Natural killer cell (primary cell): ENCODE measurements around the gene IRF6. TPM values are rescaled to one million over a fixed set of nuclear protein-coding genes. Genes with fewer than 3 reads are reported as not detected.

Experiments used
- ATAC-seq, 3 donors: fragments of 150-1000 bp in 2 of 3; fragments of 200-7000 bp in 1 of 3; cut with Tn5 transposase; 1 replicate in 1 of 3; 2 replicates in 2 of 3; pipeline ENCODE4 v1.10.0; 2021; ENCODE audit warnings: mild to moderate bottlenecking in 2 of 3, moderate library complexity in 2 of 3
- DNase-seq, 2 donors: peaks; one replicate each; pipeline versions ENCODE4 v3.0.0 to v3.0.0-alpha.2; 2013 to 2021; ENCODE audit warnings: mixed read lengths in 1 of 2
- H3K27ac ChIP-seq: one replicate; pipeline ENCODE4 v1.5.1; 2013; ENCODE audit warnings: mild to moderate bottlenecking, low read length
- H3K27me3 ChIP-seq: one replicate; pipeline ENCODE4 v1.6.1; 2013; ENCODE audit warnings: low read length; ENCODE audit not compliant: control insufficient read depth, insufficient read depth
- H3K36me3 ChIP-seq: one replicate; pipeline ENCODE4 v1.6.1; 2013; ENCODE audit warnings: low read length; ENCODE audit not compliant: control insufficient read depth, insufficient read depth
- H3K4me1 ChIP-seq: one replicate; pipeline ENCODE4 v1.6.1; 2013; ENCODE audit warnings: low read length; ENCODE audit not compliant: control insufficient read depth, insufficient read depth
- H3K4me3 ChIP-seq: one replicate; pipeline ENCODE4 v1.5.1; 2013; ENCODE audit warnings: low read length
- H3K9me3 ChIP-seq: one replicate; pipeline ENCODE4 v1.6.1; 2013; ENCODE audit warnings: low read length; ENCODE audit not compliant: control insufficient read depth, insufficient read depth
- H3K27ac Mint-ChIP-seq, 2 donors: one replicate each; pipeline ENCODE4 v1.8.0; 2022; ENCODE audit warnings: mild to moderate bottlenecking in 2 of 2, mixed read lengths in 2 of 2, moderate library complexity in 1 of 2
- H3K27me3 Mint-ChIP-seq, 2 donors: one replicate each; pipeline ENCODE4 v1.8.0; 2022; ENCODE audit warnings: low read depth in 2 of 2, mixed read lengths in 2 of 2
- H3K36me3 Mint-ChIP-seq: one replicate; pipeline ENCODE4 v1.8.0; 2022; ENCODE audit warnings: mixed read lengths
- H3K4me1 Mint-ChIP-seq, 2 donors: one replicate each; pipeline ENCODE4 v1.8.0; 2022; ENCODE audit warnings: mixed read lengths in 2 of 2
- H3K4me3 Mint-ChIP-seq: one replicate; pipeline ENCODE4 v1.8.0; 2022; ENCODE audit warnings: mild to moderate bottlenecking, moderate library complexity, mixed read lengths
- H3K9me3 Mint-ChIP-seq, 2 donors: one replicate each; pipeline ENCODE4 v1.8.0; 2022; ENCODE audit warnings: mixed read lengths in 2 of 2
- WGBS: methylation state at CpG from one replicate; pipeline ENCODE4 v1.1.7; 2013; ENCODE audit warnings: missing lambda C conversion rate; ENCODE audit not compliant: insufficient coverage; 5-methylcytosine and 5-hydroxymethylcytosine counted together
- intact Hi-C: fragments of 100-400 bp; cut with micrococcal nuclease; formaldehyde crosslinking; loops from one replicate; pipeline ENCODE4 v1.14.2; 2022
- total RNA-seq, 4 donors: library from RNA; stranded (reverse); fragments of 120-200 nt in 1 of 4; gene quantifications; one replicate each; pipeline versions ENCODE4 v1.2.3 to v1.2.4, GENCODE V29; 2013 to 2022
- TF ChIP-seq, protein P1 (sequence below): fragments of 200-600 bp; IDR thresholded peaks from one replicate; pipeline ENCODE4 v1.8.0; 2022; ENCODE audit warnings: antibody characterized with exemption

Gene IRF6
- total RNA-seq, 3 donors from 2014 or later (not counting 1 experiment from before 2014, with no cell fraction given), result 2.5 to 11.2 (median 3.8) TPM

DNA sequence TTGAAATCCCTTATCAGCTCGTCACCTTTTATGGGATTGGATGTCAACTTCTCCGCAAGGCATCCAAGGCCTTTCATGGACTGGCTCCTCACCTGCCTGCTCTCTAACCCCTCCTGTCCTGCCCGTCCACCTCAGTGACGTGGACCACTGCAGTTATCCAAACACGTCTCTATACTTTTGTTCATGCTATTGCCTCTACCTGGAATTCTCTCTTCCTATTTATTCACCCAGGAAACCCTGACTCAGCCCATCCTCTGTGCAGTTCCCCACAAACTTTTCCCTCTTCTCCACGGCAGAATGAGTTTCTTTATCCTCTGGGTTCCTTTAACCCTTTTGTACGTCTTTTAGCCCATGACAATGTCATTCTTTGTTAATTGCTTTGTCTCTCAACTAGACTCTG is 16.8 kb upstream of the IRF6 start:
- intact Hi-C loops, result no loop called here
- TF ChIP-seq, protein P1, sequence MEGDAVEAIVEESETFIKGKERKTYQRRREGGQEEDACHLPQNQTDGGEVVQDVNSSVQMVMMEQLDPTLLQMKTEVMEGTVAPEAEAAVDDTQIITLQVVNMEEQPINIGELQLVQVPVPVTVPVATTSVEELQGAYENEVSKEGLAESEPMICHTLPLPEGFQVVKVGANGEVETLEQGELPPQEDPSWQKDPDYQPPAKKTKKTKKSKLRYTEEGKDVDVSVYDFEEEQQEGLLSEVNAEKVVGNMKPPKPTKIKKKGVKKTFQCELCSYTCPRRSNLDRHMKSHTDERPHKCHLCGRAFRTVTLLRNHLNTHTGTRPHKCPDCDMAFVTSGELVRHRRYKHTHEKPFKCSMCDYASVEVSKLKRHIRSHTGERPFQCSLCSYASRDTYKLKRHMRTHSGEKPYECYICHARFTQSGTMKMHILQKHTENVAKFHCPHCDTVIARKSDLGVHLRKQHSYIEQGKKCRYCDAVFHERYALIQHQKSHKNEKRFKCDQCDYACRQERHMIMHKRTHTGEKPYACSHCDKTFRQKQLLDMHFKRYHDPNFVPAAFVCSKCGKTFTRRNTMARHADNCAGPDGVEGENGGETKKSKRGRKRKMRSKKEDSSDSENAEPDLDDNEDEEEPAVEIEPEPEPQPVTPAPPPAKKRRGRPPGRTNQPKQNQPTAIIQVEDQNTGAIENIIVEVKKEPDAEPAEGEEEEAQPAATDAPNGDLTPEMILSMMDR, result no peak
- ATAC-seq, result no peak

DNA sequence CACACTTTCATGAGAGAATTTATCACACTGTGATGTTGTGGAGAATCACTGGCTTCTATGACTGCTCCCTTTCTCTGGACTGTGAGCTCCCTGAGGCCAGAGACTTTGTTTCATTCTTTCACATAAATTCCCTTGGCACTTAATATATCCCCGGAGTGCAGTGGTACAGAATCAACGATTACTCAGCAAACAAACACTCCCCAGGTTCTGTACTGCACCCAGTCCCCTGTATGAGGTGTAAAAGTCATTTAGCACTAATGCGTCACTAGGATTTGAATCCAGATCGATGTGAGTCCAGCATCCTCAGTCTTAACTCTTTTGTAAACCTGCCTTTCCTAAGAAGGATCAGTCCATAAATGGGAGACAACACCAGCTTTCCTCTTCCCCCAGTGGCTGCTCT is 15.0 kb upstream of the IRF6 start:
- H3K27ac Mint-ChIP-seq, result no peak overlapping the region
- H3K36me3 ChIP-seq, result no peaks in the 10 kb centered on the region
- H3K9me3 ChIP-seq, result no peaks in the 10 kb centered on the region
- DNase-seq (no peak), ATAC-seq (no peak)
- no peak overlapping the region for H3K4me3 Mint-ChIP-seq
- peaks cover 22 to 35% of the 10 kb centered on the region in 2 donors for H3K27me3 Mint-ChIP-seq
- no peaks in the 10 kb centered on the region for H3K9me3 Mint-ChIP-seq
- H3K27ac ChIP-seq, result no peak overlapping the region
- H3K27me3 ChIP-seq, result peaks cover 12% of the 10 kb centered on the region
- TF ChIP-seq, protein P1, result no peak
- peaks cover 10 to 12% of the 10 kb centered on the region in 2 donors for H3K4me1 Mint-ChIP-seq
- no peak overlapping the region for H3K4me3 ChIP-seq
- H3K36me3 Mint-ChIP-seq, result no peaks in the 10 kb centered on the region
- 73% methylated on average over 3 of the region's 4 CpGs for WGBS
- intact Hi-C loops, result no loop called here
- no peaks in the 10 kb centered on the region for H3K4me1 ChIP-seq

More for the DNA sequence above, 16.8 kb upstream of the IRF6 start:
- H3K27me3 ChIP-seq, result peaks cover 12% of the 10 kb centered on the region
- no peaks in the 10 kb centered on the region for H3K36me3 ChIP-seq
- no peak overlapping the region for H3K4me3 Mint-ChIP-seq
- H3K36me3 Mint-ChIP-seq, result no peaks in the 10 kb centered on the region
- no peak overlapping the region for H3K27ac Mint-ChIP-seq
- H3K9me3 ChIP-seq, result no peaks in the 10 kb centered on the region
- H3K27me3 Mint-ChIP-seq, result peaks cover 22 to 35% of the 10 kb centered on the region in 2 donors
- no peak overlapping the region for H3K27ac ChIP-seq
- WGBS, result 76% methylated on average over 7 of the region's 7 CpGs
- no peaks in the 10 kb centered on the region for H3K9me3 Mint-ChIP-seq
- peaks cover 7% of the 10 kb centered on the region for H3K4me1 ChIP-seq
- peaks cover 18 to 22% of the 10 kb centered on the region in 2 donors for H3K4me1 Mint-ChIP-seq
- H3K4me3 ChIP-seq, result no peak overlapping the region
- DNase-seq, result no peak

DNA sequence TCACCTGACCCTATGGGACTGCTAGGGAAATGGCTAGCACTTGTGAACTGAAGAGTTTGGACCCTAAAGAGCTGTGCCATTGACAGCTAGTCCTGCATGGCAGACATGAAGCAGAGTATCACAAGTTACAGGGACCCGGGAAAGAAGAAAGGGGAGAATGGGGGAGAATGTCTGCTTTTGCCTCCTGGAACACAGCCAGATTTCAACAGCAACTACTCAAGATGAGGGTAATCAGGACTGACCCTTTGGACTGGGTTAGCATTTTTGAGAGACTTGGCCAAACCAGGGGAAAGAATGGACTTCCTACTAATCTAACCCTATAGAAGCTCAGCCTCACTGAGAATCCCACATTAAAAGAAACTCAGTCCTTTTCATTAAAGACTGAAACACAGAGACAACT is 13.1 kb upstream of the IRF6 start:
- Mint-ChIP-seq H3K9me3 (no peaks in the 10 kb centered on the region), H3K4me1 (peaks cover 10 to 12% of the 10 kb centered on the region in 2 donors), H3K4me3 (no peak overlapping the region), H3K36me3 (no peaks in the 10 kb centered on the region), H3K27me3 (peaks cover 22 to 35% of the 10 kb centered on the region in 2 donors), H3K27ac (no peak overlapping the region)
- DNase-seq (no peak), ATAC-seq (no peak)
- TF ChIP-seq, protein P1, result no peak
- H3K27ac ChIP-seq, result no peak overlapping the region
- H3K36me3 ChIP-seq, result no peaks in the 10 kb centered on the region
- no peaks in the 10 kb centered on the region for H3K4me1 ChIP-seq
- 0% methylated on average over 1 of the region's 1 CpG for WGBS
- H3K9me3 ChIP-seq, result no peaks in the 10 kb centered on the region
- intact Hi-C loops, result no loop called here
- peaks cover 12% of the 10 kb centered on the region for H3K27me3 ChIP-seq
- no peak overlapping the region for H3K4me3 ChIP-seq

DNA sequence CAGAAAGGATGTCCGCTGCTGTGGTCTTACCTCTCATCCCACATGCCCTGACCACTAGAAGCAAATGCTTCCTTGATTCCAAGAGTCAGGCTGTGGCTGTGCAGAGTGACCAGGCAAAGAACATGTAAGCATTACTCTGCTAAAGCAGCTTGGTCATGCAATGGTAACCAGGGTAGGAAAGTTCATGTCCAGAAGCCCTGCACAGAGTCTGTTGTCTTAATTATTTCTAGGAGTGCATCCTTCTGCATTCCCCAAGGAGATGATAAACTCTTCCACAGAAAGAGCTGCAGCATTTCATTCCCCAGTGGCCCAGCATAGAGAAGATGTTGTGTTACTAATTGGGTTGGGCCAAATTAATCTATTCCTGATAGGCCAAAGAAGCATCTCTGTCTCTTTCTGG is 11.7 kb upstream of the IRF6 start:
- 86% methylated on average over 1 of the region's 1 CpG for WGBS
- H3K4me1 Mint-ChIP-seq, result peaks cover under 1 to 2% of the 10 kb centered on the region in 2 donors
- H3K27me3 ChIP-seq, result peaks cover 7% of the 10 kb centered on the region
- DNase-seq (no peak), ATAC-seq (no peak)
- no peak overlapping the region for H3K4me3 Mint-ChIP-seq
- intact Hi-C loops, result no loop called here
- H3K27ac Mint-ChIP-seq, result no peak overlapping the region
- H3K9me3 ChIP-seq, result no peaks in the 10 kb centered on the region
- no peak overlapping the region for H3K4me3 ChIP-seq
- no peaks in the 10 kb centered on the region for H3K36me3 Mint-ChIP-seq
- no peaks in the 10 kb centered on the region for H3K36me3 ChIP-seq
- H3K9me3 Mint-ChIP-seq, result no peaks in the 10 kb centered on the region
- no peaks in the 10 kb centered on the region for H3K4me1 ChIP-seq
- no peak overlapping the region for H3K27ac ChIP-seq
- peaks cover 19 to 29% of the 10 kb centered on the region in 2 donors for H3K27me3 Mint-ChIP-seq
- TF ChIP-seq, protein P1, result no peak
